Cardiac fibroblast (primary cell): ENCODE data around the gene GRAP2.

ENCODE experiments used
- DNase-seq, 2 donors: peaks; one replicate each; pipeline versions ENCODE4 v3.0.0 to v3.0.0-alpha.2; 2010; ENCODE audit warnings: low read depth in 2 of 2
- H3K4me3 ChIP-seq, 2 donors: replicated peaks in 1 of 2; 1 replicate in 1 of 2; 2 replicates in 1 of 2; pipeline ENCODE4 v1.5.1; 2011; ENCODE audit warnings: low read depth in 2 of 2, low read length in 2 of 2, mild to moderate bottlenecking in 2 of 2, moderate library complexity in 1 of 2
- TF ChIP-seq, protein P1 (sequence below): IDR thresholded peaks from one replicate; pipeline ENCODE4 v1.5.1; 2011; ENCODE audit warnings: low read depth, mild to moderate bottlenecking, low read length, inconsistent platforms

The GRAP2 gene

DNA sequence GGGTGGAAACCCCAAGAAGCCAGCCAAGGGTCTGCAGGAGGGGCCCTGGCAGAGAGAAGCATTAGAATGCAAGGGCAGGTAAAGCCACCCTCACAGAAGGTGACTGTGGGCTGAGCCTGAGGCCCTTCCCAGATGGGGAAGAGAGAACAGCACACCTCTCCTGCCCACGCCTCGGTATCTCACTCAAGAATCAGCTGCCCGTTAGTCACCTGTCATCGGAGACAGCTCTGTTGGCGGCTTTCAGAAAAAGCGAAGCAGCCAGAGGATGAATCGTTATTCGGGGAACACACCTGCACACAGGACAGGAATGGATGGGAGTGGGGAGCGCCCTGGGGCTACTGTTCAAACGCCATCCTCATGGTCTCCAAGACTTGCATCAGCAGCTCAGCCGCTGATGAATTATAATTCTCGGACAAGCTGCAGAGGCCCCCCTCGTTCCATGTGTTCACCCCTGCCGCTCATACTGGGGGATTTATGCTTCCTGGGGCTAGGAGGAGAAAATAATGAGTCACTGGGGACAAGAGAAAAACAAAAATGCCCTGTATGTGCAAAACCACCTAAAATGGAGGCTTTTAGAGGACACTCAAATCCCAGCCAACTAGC is 37.7 kb downstream of the GRAP2 start:
- TF ChIP-seq, protein P1, sequence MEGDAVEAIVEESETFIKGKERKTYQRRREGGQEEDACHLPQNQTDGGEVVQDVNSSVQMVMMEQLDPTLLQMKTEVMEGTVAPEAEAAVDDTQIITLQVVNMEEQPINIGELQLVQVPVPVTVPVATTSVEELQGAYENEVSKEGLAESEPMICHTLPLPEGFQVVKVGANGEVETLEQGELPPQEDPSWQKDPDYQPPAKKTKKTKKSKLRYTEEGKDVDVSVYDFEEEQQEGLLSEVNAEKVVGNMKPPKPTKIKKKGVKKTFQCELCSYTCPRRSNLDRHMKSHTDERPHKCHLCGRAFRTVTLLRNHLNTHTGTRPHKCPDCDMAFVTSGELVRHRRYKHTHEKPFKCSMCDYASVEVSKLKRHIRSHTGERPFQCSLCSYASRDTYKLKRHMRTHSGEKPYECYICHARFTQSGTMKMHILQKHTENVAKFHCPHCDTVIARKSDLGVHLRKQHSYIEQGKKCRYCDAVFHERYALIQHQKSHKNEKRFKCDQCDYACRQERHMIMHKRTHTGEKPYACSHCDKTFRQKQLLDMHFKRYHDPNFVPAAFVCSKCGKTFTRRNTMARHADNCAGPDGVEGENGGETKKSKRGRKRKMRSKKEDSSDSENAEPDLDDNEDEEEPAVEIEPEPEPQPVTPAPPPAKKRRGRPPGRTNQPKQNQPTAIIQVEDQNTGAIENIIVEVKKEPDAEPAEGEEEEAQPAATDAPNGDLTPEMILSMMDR = no peak
- H3K4me3 ChIP-seq = no peak overlapping the region
- DNase-seq = no peak

DNA sequence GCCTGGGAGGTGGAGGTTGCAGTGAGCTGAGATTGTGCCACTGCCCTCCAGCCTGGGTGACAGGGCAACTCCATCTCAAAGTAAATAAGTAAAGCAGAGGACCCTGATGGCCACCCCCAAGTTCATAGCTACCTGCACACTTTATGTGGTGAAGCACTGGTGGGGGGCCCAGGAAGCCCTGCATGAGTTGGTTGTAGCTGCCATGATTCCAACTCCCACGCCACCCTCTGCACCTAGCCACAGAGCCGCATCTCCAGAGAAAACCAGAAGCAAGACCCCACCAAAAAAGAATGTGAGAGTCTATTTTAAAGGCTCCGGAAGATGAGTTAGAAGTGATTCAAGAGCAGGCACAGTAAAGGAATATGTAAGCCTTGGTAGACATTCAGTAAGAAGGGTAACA is 38.9 kb downstream of the GRAP2 start:
- no peak for DNase-seq
- no peak overlapping the region for H3K4me3 ChIP-seq
- TF ChIP-seq, protein P1 = no peak

DNA sequence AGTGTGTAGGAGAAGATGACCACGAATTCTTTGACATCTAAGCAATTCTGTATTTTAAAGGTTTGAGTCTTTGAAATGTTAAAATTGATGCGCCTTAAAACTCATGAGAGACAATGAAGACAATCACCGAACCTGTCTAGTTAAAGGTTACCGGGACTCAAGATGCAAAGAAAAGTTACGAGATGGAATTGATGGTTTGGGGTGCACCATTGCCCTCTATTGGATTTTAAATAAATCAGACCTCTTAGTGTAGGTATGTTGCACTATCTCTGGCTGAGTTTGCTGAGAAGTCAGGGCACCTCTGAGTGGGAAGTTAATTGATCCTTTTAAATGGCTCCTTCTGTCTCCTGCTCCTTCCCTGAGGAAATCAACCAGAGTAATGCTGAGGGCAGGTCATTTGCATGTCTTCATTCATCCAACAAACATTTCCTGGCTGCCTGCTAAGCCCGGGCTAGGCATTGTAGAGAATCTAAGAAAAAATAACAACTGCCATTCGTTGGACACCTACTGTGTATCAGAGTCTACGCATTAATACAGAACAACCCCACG is 39.9 kb downstream of the GRAP2 start:
- no peak for DNase-seq
- H3K4me3 ChIP-seq = no peak overlapping the region
- TF ChIP-seq, protein P1 = no peak

DNA sequence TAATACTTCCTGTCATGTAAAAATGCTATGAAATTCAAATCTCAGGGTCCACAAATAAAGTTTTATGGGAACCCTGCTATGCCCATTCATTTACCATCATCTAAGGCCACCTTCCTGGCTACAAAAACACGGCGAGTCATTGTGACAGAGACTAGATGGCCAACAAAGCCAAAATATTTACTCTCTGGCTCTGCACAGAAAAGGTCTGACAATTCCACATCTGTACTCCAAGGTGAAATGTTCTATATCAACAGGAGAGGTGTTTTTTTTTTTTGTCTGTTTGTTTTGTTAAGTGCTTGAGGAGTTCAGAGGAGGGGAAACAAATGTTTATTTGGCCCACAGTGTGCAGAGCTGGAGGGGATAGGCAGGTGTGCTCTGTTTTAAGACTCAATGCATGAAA is 40.7 kb downstream of the GRAP2 start:
- no peak for DNase-seq
- TF ChIP-seq, protein P1 = no peak
- H3K4me3 ChIP-seq = no peak overlapping the region

DNA sequence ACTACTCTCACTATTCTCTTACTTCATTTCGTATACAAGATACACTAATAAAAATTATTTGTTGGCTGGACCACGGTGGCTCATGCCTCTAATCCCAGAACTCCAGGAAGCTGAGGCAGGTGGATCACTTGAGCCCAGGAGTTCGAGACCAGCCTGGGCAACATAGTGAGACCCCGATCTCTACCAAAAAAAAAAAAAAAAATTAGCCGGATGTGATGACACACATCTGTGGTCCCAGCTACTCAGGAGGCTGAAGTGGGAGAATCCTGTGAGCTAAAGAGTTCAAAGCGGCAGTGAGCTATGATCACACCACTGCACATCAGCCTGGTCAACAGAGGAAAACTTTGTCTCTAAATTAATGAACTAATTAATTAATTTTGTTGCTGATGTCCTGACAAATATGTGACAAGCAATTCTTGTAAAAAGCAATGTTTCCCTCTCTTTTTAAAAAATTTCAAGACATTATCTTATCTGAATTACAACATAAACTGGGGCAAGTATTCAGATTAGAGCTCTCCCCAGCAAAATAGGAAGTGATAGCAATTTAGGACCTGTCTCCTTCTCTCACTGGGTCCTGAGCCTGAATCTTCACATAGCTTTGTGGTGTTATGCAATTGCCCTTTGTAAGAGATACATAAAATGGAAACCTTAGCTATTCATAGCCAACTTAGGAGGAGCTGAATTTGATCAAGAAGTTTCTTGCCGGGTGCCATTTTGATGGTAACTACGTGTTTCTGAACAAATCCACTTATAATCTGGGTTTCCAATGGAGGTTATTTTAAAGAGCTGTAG is 41.8 kb downstream of the GRAP2 start:
- DNase-seq = no peak
- H3K4me3 ChIP-seq = no peak overlapping the region
- TF ChIP-seq, protein P1 = no peak

DNA sequence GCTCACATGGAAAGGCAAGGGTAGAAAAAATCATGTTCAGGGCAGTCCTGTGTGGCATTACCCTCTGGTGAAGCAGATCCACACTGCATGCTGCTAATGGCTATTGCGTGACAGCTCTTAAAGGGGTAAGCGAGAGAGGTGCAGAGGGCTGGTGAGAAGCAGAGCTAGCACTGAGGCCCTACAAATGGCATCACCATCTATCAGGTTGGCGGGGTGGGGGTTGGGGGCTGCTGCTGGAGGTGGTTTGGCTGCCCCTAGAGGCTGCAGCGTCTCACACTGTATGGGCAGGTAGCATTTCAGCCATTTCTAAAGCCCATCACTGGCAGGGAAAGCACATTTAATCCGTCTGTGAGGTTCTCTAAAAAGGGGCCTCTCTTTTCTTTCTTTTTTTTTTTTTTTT is 42.5 kb downstream of the GRAP2 start:
- H3K4me3 ChIP-seq = no peak overlapping the region
- no peak for DNase-seq
- TF ChIP-seq, protein P1 = no peak
